WTC11 (cell line): ENCODE data around the gene MVP.

ENCODE experiments used
- TEAD4 ChIP-seq: sonication (generic); formaldehyde crosslinking; IDR thresholded peaks from 2 replicates; pipeline ENCODE4 v1.8.0; 2022; ENCODE audit warnings: mild to moderate bottlenecking, missing genetic modification reagents
- TF ChIP-seq, protein P1 (sequence below): sonication (generic); formaldehyde crosslinking; IDR thresholded peaks from 2 replicates; pipeline ENCODE4 v1.8.0; 2022; ENCODE audit warnings: mild to moderate bottlenecking, missing genetic modification reagents
- TF ChIP-seq, protein P2 (sequence below): fragments of 200-600 bp; IDR thresholded peaks from 2 replicates; pipeline ENCODE4 v1.8.0; 2022; ENCODE audit warnings: antibody characterized with exemption
- TF ChIP-seq, protein P3 (sequence below): sonication (generic); formaldehyde crosslinking; IDR thresholded peaks from 2 replicates; pipeline ENCODE4 v1.8.1; 2023; ENCODE audit warnings: mild to moderate bottlenecking, missing genetic modification reagents

DNA sequence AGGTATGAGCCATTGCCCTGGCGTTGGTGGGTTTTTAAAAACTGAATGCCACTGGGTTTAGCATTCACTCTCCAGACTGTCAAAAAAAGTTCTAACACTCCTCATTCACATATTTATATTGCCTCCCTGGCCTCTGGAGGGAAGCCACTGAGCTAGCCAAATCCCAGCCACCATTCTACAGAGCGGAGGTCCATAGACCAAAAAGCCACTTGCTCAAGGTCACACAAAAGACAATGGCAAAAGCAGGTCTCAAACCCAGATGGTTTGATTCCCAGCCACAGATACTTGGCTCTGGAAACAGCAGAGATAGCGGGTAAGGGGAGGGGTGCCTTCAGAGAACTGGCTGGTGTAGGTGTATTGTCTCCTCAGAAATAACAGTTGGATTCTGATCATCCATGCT is 60.8 kb downstream of the MVP start:
- TF ChIP-seq, protein P1, sequence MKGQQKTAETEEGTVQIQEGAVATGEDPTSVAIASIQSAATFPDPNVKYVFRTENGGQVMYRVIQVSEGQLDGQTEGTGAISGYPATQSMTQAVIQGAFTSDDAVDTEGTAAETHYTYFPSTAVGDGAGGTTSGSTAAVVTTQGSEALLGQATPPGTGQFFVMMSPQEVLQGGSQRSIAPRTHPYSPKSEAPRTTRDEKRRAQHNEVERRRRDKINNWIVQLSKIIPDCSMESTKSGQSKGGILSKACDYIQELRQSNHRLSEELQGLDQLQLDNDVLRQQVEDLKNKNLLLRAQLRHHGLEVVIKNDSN = no peak
- TF ChIP-seq, protein P2, sequence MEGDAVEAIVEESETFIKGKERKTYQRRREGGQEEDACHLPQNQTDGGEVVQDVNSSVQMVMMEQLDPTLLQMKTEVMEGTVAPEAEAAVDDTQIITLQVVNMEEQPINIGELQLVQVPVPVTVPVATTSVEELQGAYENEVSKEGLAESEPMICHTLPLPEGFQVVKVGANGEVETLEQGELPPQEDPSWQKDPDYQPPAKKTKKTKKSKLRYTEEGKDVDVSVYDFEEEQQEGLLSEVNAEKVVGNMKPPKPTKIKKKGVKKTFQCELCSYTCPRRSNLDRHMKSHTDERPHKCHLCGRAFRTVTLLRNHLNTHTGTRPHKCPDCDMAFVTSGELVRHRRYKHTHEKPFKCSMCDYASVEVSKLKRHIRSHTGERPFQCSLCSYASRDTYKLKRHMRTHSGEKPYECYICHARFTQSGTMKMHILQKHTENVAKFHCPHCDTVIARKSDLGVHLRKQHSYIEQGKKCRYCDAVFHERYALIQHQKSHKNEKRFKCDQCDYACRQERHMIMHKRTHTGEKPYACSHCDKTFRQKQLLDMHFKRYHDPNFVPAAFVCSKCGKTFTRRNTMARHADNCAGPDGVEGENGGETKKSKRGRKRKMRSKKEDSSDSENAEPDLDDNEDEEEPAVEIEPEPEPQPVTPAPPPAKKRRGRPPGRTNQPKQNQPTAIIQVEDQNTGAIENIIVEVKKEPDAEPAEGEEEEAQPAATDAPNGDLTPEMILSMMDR = no peak
- TF ChIP-seq, protein P3, sequence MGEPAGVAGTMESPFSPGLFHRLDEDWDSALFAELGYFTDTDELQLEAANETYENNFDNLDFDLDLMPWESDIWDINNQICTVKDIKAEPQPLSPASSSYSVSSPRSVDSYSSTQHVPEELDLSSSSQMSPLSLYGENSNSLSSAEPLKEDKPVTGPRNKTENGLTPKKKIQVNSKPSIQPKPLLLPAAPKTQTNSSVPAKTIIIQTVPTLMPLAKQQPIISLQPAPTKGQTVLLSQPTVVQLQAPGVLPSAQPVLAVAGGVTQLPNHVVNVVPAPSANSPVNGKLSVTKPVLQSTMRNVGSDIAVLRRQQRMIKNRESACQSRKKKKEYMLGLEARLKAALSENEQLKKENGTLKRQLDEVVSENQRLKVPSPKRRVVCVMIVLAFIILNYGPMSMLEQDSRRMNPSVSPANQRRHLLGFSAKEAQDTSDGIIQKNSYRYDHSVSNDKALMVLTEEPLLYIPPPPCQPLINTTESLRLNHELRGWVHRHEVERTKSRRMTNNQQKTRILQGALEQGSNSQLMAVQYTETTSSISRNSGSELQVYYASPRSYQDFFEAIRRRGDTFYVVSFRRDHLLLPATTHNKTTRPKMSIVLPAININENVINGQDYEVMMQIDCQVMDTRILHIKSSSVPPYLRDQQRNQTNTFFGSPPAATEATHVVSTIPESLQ = no peak
- no peak for TF ChIP-seq TEAD4 (CRISPR knock-in tag)
